Large intestine (tissue), 12 donors: ENCODE results near the gene CCNL2. TPM values are rescaled to one million over a fixed set of nuclear protein-coding genes. Genes with fewer than 3 reads are reported as not detected.
A peak's percentile ranks its signal among the peaks of the same experiment; 100 is the strongest.
"Not testable (repeated sequence)": the region's sequence is repeated elsewhere in the genome, so short reads cannot be mapped to it uniquely, and the experiment has no call there.

Experiments used
- DNase-seq, 2 donors: peaks; one replicate each; pipeline versions ENCODE4 v3.0.0 to v3.0.0-alpha.2; 2013
- H3K27ac ChIP-seq: one replicate; pipeline ENCODE4 v1.5.1; 2013; ENCODE audit warnings: low read length
- H3K27me3 ChIP-seq: 2 replicates; pipeline ENCODE4 v1.6.1; 2013; ENCODE audit warnings: low read length; ENCODE audit not compliant: control insufficient read depth, insufficient read depth
- H3K36me3 ChIP-seq: 2 replicates; pipeline ENCODE4 v1.6.1; 2013; ENCODE audit warnings: low read length; ENCODE audit not compliant: control insufficient read depth, insufficient read depth
- H3K4me1 ChIP-seq: one replicate; pipeline ENCODE4 v1.6.1; 2013; ENCODE audit warnings: low read length; ENCODE audit not compliant: control insufficient read depth, insufficient read depth
- H3K4me3 ChIP-seq: one replicate; pipeline ENCODE4 v1.5.1; 2013; ENCODE audit warnings: low read length
- H3K9me3 ChIP-seq: one replicate; pipeline ENCODE4 v1.6.1; 2013; ENCODE audit warnings: mild to moderate bottlenecking, low read depth, low read length, moderate library complexity; ENCODE audit not compliant: control insufficient read depth
- WGBS: methylation state at CpG from one replicate; pipeline ENCODE4 v1.1.5; 2013; ENCODE audit warnings: low lambda C conversion rate; ENCODE audit not compliant: insufficient coverage; 5-methylcytosine and 5-hydroxymethylcytosine counted together
- long read RNA-seq, 11 donors: transcript quantifications; one replicate each; lab custom pipeline, GENCODE V29; 2026
- polyA plus RNA-seq: library from polyadenylated mRNA; unstranded; fragments of 120-200 nt; gene quantifications from one replicate; pipeline ENCODE4 v1.2.1, GENCODE V29; 2013

CCNL2 gene
- polyA plus RNA-seq, result 285 TPM
- long read RNA-seq, donor 1, transcript CCNL2-204 (6 exons, 3,082 nt), result major isoform, 9 of 22 reads
- long read RNA-seq, donor 1, partial matches to known transcripts, result 0 of 22 reads
- long read RNA-seq, donor 1, other reads (novel, unspliced or antisense), result 6 of 22 reads
- long read RNA-seq, donor 2, transcript CCNL2-206 (3 exons, 1,941 nt), result minor isoform, 9 of 63 reads
- long read RNA-seq, donor 2, transcript CCNL2-202 (6 exons, 1,186 nt), result minor isoform, 14 of 63 reads
- long read RNA-seq, donor 2, transcript CCNL2-204 (6 exons, 3,082 nt), result major isoform, 30 of 63 reads
- long read RNA-seq, donor 2, partial matches to known transcripts, result 0 of 63 reads
- long read RNA-seq, donor 2, other reads (novel, unspliced or antisense), result 5 of 63 reads
- long read RNA-seq, donor 3, result 0 reads
- long read RNA-seq, donor 4, partial matches to known transcripts, result 0 of 3 reads
- long read RNA-seq, donor 4, other reads (novel, unspliced or antisense), result 0 of 3 reads
- long read RNA-seq, donor 5, transcript CCNL2-202 (6 exons, 1,186 nt), result minor isoform, 9 of 46 reads
- long read RNA-seq, donor 5, transcript CCNL2-204 (6 exons, 3,082 nt), result major isoform, 18 of 46 reads
- long read RNA-seq, donor 5, partial matches to known transcripts, result 7 of 46 reads
- long read RNA-seq, donor 5, other reads (novel, unspliced or antisense), result 6 of 46 reads
- long read RNA-seq, donor 6, transcript CCNL2-202 (6 exons, 1,186 nt), result major isoform, 12 of 35 reads
- long read RNA-seq, donor 6, transcript CCNL2-206 (3 exons, 1,941 nt), result minor isoform, 5 of 35 reads
- long read RNA-seq, donor 6, transcript CCNL2-204 (6 exons, 3,082 nt), result minor isoform, 8 of 35 reads
- long read RNA-seq, donor 6, partial matches to known transcripts, result 0 of 35 reads
- long read RNA-seq, donor 6, other reads (novel, unspliced or antisense), result 5 of 35 reads
- long read RNA-seq, donor 7, transcript CCNL2-204 (6 exons, 3,082 nt), result minor isoform, 9 of 39 reads
- long read RNA-seq, donor 7, transcript CCNL2-202 (6 exons, 1,186 nt), result major isoform, 10 of 39 reads
- long read RNA-seq, donor 7, partial matches to known transcripts, result 6 of 39 reads
- long read RNA-seq, donor 7, other reads (novel, unspliced or antisense), result 11 of 39 reads
- long read RNA-seq, donor 8, transcript CCNL2-204 (6 exons, 3,082 nt), result major isoform, 34 of 81 reads
- long read RNA-seq, donor 8, transcript CCNL2-206 (3 exons, 1,941 nt), result minor isoform, 5 of 81 reads
- long read RNA-seq, donor 8, transcript CCNL2-202 (6 exons, 1,186 nt), result minor isoform, 15 of 81 reads
- long read RNA-seq, donor 8, transcript CCNL2-201 (11 exons, 2,305 nt), result minor isoform, 8 of 81 reads
- long read RNA-seq, donor 8, partial matches to known transcripts, result 5 of 81 reads
- long read RNA-seq, donor 8, other reads (novel, unspliced or antisense), result 9 of 81 reads
- long read RNA-seq, donor 9, transcript CCNL2-202 (6 exons, 1,186 nt), result major isoform, 29 of 66 reads
- long read RNA-seq, donor 9, transcript CCNL2-204 (6 exons, 3,082 nt), result minor isoform, 19 of 66 reads
- long read RNA-seq, donor 9, partial matches to known transcripts, result 0 of 66 reads
- long read RNA-seq, donor 9, other reads (novel, unspliced or antisense), result 14 of 66 reads
- long read RNA-seq, donor 10, transcript CCNL2-202 (6 exons, 1,186 nt), result major isoform, 13 of 57 reads
- long read RNA-seq, donor 10, transcript CCNL2-206 (3 exons, 1,941 nt), result minor isoform, 7 of 57 reads
- long read RNA-seq, donor 10, transcript CCNL2-204 (6 exons, 3,082 nt), result minor isoform, 12 of 57 reads
- long read RNA-seq, donor 10, partial matches to known transcripts, result 0 of 57 reads
- long read RNA-seq, donor 10, other reads (novel, unspliced or antisense), result 20 of 57 reads
- long read RNA-seq, donor 11, transcript CCNL2-202 (6 exons, 1,186 nt), result minor isoform, 6 of 30 reads
- long read RNA-seq, donor 11, transcript CCNL2-204 (6 exons, 3,082 nt), result major isoform, 11 of 30 reads
- long read RNA-seq, donor 11, partial matches to known transcripts, result 0 of 30 reads
- long read RNA-seq, donor 11, other reads (novel, unspliced or antisense), result 6 of 30 reads

- peak within 1 kb of the TSS; percentile 97 for H3K4me3 ChIP-seq
- H3K36me3 ChIP-seq, result peaks cover 53% of the 10 kb centered on the region
- DNase-seq, result peak; percentile 98 to 99
- no CpG with 5 or more reads among the region's 86 CpGs for WGBS
- peaks cover 27% of the 10 kb centered on the region for H3K4me1 ChIP-seq
- peak within 1 kb of the TSS; percentile 72 for H3K27ac ChIP-seq
- H3K9me3 ChIP-seq, result no peaks in the 10 kb centered on the region
- no peaks in the 10 kb centered on the region for H3K27me3 ChIP-seq
Measured at GRCh38 chr1:1399187-1399871, at the start of gene CCNL2. Gene CCNL2 (minus strand): TSS chr1:1399335. CDS start chr1:1399306, 29 bp downstream.

- not testable (repeated sequence) for H3K36me3 ChIP-seq, H3K27me3 ChIP-seq, H3K9me3 ChIP-seq, H3K4me1 ChIP-seq, H3K4me3 ChIP-seq, DNase-seq, H3K27ac ChIP-seq
- WGBS, result no CpG with 5 or more reads among the region's 19 CpGs
Measured at GRCh38 chr1:1446631-1447030, 47.5 kb upstream of the CCNL2 start.

GRCh38 chr1:1442069-1442770 is 43.1 kb upstream of the CCNL2 start:
- Histone ChIP-seq H3K27me3 (no peaks in the 10 kb centered on the region), H3K36me3 (peaks cover 10% of the 10 kb centered on the region), H3K9me3 (peaks cover 4% of the 10 kb centered on the region), H3K4me1 (peaks cover 35% of the 10 kb centered on the region), H3K4me3 (no peak overlapping the region), H3K27ac (no peak overlapping the region)
- no peak for DNase-seq
- no CpG with 5 or more reads among the region's 32 CpGs for WGBS

- DNase-seq, result peak in 1 of 2 donors; percentile 59
- WGBS, result no CpG with 5 or more reads among the region's 29 CpGs
- peaks cover 4% of the 10 kb centered on the region for H3K9me3 ChIP-seq
Measured at GRCh38 chr1:1441002-1441888, 42.1 kb upstream of the CCNL2 start.

GRCh38 chr1:1440262-1441001 is 41.3 kb upstream of the CCNL2 start:
- no peak for DNase-seq
- Histone ChIP-seq H3K4me1 (peaks cover 45% of the 10 kb centered on the region), H3K27me3 (no peaks in the 10 kb centered on the region), H3K4me3 (no peak overlapping the region), H3K27ac (no peak overlapping the region), H3K9me3 (peaks cover 4% of the 10 kb centered on the region), H3K36me3 (peaks cover 10% of the 10 kb centered on the region)
- WGBS, result no CpG with 5 or more reads among the region's 26 CpGs

More at GRCh38 chr1:1441002-1441888, 42.1 kb upstream of the CCNL2 start:
- Histone ChIP-seq H3K36me3 (peaks cover 10% of the 10 kb centered on the region), H3K4me1 (peaks cover 45% of the 10 kb centered on the region), H3K27me3 (no peaks in the 10 kb centered on the region), H3K27ac (no peak overlapping the region), H3K4me3 (no peak overlapping the region)

- no CpG with 5 or more reads among the region's 82 CpGs for WGBS
- H3K36me3 ChIP-seq, result peaks cover 10% of the 10 kb centered on the region
- no peak overlapping the region for H3K27ac ChIP-seq
- no peak for DNase-seq
- peaks cover 52% of the 10 kb centered on the region for H3K4me1 ChIP-seq
- H3K9me3 ChIP-seq, result peaks cover 8% of the 10 kb centered on the region
- H3K4me3 ChIP-seq, result no peak overlapping the region
- no peaks in the 10 kb centered on the region for H3K27me3 ChIP-seq
Measured at GRCh38 chr1:1439546-1440261, 40.6 kb upstream of the CCNL2 start.
